Measurements from ENCODE around the gene TTC19. TPM values are rescaled to one million over a fixed set of nuclear protein-coding genes. Genes with fewer than 3 reads are reported as not detected.

The TTC19 gene
- total RNA-seq, 4 donors from 2014 or later: 27.7 to 57.9 (median 48.0) TPM

DNA sequence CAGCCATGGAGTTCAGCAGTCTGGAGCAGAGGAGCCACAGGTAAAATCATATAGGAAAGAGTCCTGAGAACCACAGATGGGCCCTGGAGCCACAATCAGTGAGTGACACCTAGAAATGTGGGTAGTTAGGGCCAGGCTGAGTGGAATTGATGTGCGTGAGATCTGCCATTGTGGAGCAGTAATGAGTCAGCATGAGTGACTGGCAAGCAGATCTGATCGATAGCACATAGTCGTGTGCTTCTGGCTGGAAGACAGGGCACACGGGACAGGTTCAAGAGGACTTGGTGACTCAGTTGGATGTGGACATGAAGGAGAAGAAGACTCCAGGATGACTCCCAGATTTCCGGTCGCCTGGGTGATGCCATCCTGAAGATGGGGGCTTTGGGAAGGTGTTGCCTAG lies 42.4 kb upstream of the TTC19 start:
- TF ChIP-seq, protein P1, sequence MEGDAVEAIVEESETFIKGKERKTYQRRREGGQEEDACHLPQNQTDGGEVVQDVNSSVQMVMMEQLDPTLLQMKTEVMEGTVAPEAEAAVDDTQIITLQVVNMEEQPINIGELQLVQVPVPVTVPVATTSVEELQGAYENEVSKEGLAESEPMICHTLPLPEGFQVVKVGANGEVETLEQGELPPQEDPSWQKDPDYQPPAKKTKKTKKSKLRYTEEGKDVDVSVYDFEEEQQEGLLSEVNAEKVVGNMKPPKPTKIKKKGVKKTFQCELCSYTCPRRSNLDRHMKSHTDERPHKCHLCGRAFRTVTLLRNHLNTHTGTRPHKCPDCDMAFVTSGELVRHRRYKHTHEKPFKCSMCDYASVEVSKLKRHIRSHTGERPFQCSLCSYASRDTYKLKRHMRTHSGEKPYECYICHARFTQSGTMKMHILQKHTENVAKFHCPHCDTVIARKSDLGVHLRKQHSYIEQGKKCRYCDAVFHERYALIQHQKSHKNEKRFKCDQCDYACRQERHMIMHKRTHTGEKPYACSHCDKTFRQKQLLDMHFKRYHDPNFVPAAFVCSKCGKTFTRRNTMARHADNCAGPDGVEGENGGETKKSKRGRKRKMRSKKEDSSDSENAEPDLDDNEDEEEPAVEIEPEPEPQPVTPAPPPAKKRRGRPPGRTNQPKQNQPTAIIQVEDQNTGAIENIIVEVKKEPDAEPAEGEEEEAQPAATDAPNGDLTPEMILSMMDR (IDR thresholded peaks at IDR 0.05; ENCODE audit: low read depth): no peak

DNA sequence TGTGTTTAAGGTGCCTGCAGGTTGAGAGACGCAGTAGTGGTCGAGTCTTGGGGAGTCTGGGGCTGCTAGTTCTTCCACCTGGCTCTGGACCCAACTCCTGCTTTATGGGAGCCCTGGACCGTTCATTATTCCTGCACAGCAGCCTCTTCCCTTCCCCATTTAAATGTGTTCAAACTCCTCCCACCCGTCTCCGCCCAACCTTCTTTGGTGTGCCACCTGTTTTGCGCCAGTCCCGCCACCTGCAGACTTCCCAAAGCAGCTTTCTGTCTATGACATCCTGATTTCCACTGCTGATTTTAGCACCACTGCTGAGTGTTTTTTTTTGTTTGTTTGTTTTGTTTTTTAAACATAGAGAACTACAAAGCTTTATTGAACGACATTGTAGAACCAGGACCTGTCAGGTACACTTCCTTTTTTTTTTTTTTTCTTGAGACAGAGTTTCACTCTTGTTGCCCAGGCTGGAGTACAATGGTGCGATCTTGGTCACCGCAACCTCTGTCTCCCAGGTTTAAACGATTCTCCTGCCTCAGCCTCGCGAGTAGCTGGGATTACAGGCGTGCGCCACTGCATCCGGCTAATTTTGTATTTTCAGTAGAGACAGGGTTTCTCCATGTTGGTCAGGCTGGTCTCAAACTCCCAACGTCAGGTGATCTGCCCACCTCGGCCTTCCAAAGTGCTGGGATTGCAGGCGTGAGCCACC lies 41.9 kb upstream of the TTC19 start:
- TF ChIP-seq, protein P1 (IDR thresholded peaks at IDR 0.05; ENCODE audit: low read depth): no peak

DNA sequence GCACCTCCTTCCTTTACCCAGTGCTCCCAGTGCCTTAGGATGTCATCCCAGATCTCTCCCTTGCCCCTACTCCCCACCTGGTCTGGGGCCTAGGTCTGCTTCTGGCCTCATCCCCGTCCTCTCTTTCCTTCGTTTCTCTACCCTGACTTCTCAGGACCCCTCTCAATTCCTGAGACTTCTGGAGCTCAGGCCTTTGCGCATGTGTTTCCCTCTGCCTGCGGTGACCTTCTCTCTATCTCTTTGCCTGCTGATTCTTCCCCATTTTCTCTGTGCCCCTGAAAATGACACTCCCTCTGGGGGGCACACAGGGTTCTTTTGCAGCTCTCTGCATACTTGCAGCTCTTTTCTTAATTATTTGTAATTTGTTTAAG lies 41.2 kb upstream of the TTC19 start:
- TF ChIP-seq, protein P1 (IDR thresholded peaks at IDR 0.05; ENCODE audit: low read depth): no peak

DNA sequence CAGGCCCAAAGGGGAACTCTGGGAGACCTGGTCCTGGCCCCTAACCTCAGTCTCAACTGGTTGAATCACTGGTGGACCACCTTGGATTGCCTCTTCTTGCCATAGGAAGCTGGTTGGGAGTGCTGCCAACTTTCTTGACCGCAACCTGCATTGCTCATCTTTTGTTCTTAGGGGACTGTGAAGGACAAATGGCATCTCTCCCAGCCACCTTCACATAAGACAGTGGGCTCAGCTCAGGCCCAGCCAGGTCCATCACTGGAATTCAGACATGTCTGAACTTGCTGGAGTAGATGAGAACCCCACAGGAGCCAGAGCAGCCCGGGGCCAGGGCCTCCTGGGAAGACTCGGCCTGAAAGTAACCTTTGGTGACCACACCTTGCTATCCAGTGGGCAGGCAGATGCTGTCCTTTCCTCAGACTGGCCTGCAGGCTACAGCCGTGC lies 35.9 kb upstream of the TTC19 start:
- TF ChIP-seq, protein P1 (IDR thresholded peaks at IDR 0.05; ENCODE audit: low read depth): no peak

DNA sequence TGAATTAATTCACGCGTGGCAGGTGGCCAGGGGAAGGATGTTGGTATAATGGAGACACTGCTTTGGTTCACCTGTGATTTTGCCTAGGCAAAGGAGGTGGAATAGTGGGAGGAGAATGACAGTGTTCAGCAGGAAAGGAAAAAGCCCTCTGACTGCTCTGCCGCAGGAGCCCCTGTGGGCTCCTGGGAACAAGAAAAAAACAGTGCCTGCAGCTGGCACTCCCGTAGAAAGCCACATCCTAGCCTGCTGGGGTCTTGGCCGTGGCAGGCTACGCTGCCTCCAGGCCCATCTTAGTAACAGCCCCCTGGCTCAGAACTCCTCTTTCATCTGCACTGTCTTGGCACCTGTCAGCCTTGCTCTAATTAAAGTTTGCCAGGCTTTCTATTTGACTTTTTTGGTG lies 34.1 kb upstream of the TTC19 start:
- TF ChIP-seq, protein P1 (IDR thresholded peaks at IDR 0.05; ENCODE audit: low read depth): no peak

DNA sequence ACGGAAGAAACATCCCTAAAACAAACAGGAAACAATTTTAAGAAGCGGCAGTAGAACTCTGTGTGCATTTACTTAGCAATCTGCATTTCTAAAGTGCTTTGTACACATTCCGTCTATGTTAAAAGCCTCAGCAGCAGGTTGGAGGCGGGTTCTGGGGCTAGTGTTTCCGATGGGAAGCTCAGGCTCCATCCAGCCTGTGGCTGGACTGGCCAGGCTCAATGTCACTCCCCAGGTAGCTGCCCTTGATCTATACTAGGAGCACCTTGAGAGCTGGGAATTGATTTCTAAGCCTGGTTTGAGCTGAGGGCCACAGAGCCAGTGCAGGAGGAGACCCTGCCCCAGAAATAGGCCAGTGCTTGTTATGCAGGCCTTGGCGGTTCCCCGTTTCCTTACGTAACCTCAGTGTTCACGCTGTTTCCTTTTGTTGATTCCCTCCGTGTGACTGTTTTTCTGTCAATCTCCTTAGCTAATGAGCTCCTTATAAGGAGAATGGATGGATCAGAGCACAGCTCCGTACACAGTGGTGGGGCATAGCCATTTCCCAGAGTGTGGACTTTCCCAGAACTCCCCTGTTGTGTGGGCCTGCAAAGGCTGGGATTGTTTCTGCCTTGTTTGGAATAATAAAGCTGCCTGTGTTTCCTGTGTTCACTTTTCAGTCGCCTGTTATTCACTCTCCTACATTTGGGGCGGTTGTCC lies 33.3 kb upstream of the TTC19 start:
- TF ChIP-seq, protein P1 (IDR thresholded peaks at IDR 0.05; ENCODE audit: low read depth): no peak

DNA sequence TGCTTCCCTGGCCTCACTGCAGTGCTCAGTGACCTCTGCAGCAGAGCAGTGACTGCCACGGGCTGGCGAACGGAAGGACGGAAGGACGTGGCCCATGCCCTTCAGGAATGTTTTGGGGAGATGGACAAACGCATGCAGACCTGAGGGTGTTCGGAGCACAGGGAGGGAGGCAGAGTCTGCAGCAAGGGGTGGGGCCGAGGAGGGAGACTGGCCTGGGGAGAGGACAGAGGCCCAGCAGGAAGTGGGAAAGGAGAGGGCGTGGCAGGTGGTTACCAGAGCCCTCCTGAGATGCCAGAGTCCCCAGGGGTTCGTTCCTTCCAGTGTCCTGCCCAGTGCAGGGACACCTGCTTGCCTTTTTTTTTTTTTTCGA lies 32.8 kb upstream of the TTC19 start:
- TF ChIP-seq, protein P1 (IDR thresholded peaks at IDR 0.05; ENCODE audit: low read depth): no peak

Measured in subcutaneous adipose tissue (tissue), 4 donors.